Measurements from ENCODE around the gene CNTLN.
"Not testable (repeated sequence)": the region's sequence is repeated elsewhere in the genome, so short reads cannot be mapped to it uniquely, and the experiment has no call there.

The CNTLN gene

GRCh38 chr9:17490110-17490509 is 355.3 kb downstream of the CNTLN start:
- no peak for DNase-seq (ENCODE audit: low read depth in 2 of 2)

- DNase-seq (ENCODE audit: low read depth in 2 of 2), result no peak
Measured at GRCh38 chr9:17491780-17492179, 356.9 kb downstream of the CNTLN start.

- DNase-seq (ENCODE audit: low read depth in 2 of 2), result no peak
Measured at GRCh38 chr9:17503196-17503595, 368.4 kb downstream of the CNTLN start.

- DNase-seq (ENCODE audit: low read depth in 2 of 2), result no peak
Measured at GRCh38 chr9:17509151-17509550, 374.3 kb downstream of the CNTLN start.

- DNase-seq (ENCODE audit: low read depth in 2 of 2), result no peak
Measured at GRCh38 chr9:17509701-17510100, 374.9 kb downstream of the CNTLN start.

GRCh38 chr9:17519761-17520160 is 384.9 kb downstream of the CNTLN start:
- no peak for DNase-seq (ENCODE audit: low read depth in 2 of 2)

GRCh38 chr9:17520268-17521064 is 385.6 kb downstream of the CNTLN start:
- no peak for DNase-seq (ENCODE audit: low read depth in 2 of 2)

- DNase-seq (ENCODE audit: low read depth in 2 of 2), result no peak
Measured at GRCh38 chr9:17521100-17521855, 386.4 kb downstream of the CNTLN start.

- DNase-seq (ENCODE audit: low read depth in 2 of 2), result not testable (repeated sequence)
Measured at GRCh38 chr9:17526726-17527125, 391.9 kb downstream of the CNTLN start.

GRCh38 chr9:17528859-17529258 is 394.0 kb downstream of the CNTLN start:
- no peak for DNase-seq (ENCODE audit: low read depth in 2 of 2)

GRCh38 chr9:17531642-17532254 is 396.9 kb downstream of the CNTLN start:
- DNase-seq (ENCODE audit: low read depth in 2 of 2), result peak; percentile 14 to 15

- no peak for DNase-seq (ENCODE audit: low read depth in 2 of 2)
Measured at GRCh38 chr9:17532461-17532860, 397.6 kb downstream of the CNTLN start.

- DNase-seq (ENCODE audit: low read depth in 2 of 2), result no peak
Measured at GRCh38 chr9:17535176-17535575, 400.3 kb downstream of the CNTLN start.

GRCh38 chr9:17536027-17536426 is 401.2 kb downstream of the CNTLN start:
- no peak for DNase-seq (ENCODE audit: low read depth in 2 of 2)

- DNase-seq (ENCODE audit: low read depth in 2 of 2), result no peak
Measured at GRCh38 chr9:17551023-17551422, 416.2 kb downstream of the CNTLN start.

Measured in fibroblast of skin of left quadriceps (primary cell).